ENCODE measurements around the gene GNAS. TPM values are rescaled to one million over a fixed set of nuclear protein-coding genes. Genes with fewer than 3 reads are reported as not detected.

The GNAS gene
- 366 and 374 TPM in 2 replicates for total RNA-seq

DNA sequence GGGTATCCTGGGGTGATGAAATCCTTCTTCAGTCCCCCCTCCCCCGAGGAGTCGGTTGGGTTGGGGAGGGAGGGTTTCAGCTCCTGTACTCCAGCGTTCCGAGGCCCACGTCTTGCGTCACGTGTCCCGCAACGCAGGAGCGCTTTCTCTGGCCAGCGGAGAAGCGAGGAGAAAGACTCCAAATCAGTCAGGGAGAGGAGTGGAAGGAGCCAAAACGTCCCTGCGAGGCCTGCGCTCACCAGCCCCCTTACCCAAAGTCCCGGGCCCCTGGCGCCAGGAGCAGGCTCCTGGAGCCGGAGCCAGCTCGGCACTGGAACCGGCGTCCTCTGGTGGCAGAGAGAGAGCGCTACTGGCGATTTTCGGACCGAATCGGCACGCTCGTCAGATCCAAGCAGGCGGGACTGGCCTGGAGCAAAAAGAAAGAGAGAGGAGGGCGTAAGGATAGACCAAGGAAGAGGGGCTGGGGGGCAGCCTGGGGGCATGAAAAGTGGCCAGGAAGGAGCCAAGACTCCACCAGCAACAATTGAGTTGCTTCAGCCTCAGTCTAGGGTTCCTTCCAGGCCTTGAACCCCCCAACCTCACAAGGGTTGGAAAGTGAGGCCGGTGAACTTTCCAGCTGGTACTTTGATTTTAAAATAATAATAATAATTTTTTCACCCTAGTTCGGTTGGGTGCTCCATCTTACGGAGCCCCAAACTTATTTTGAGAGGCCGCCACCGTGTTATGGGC lies at the start of gene GNAS:
Gene GNAS, plus strand, starts transcription at position 174 of the 729 bp plus-strand sequence.
- peak; percentile 98 for DNase-seq (ENCODE audit: insufficient read length, low spot score, missing footprints)
- Histone ChIP-seq H3K79me2 (ENCODE audit: insufficient read depth, low read length) (peaks cover 19% of the 10 kb centered on the region), H3K9me3 (ENCODE audit: low read depth, low read length) (no peaks in the 10 kb centered on the region), H2AFZ (ENCODE audit: low read length) (peak within 1 kb of the TSS; percentile 89), H3K27me3 (ENCODE audit: insufficient read depth, low read length) (peaks cover 48% of the 10 kb centered on the region), H3K27ac (ENCODE audit: low read depth, low read length) (no peak within 1 kb of the TSS), H3K4me1 (ENCODE audit: insufficient read depth, low read length) (peaks cover 17% of the 10 kb centered on the region), H3K36me3 (ENCODE audit: insufficient read depth, low read length) (no peaks in the 10 kb centered on the region), H4K20me1 (ENCODE audit: insufficient read depth, low read length) (no peaks in the 10 kb centered on the region), H3K4me3 (ENCODE audit: insufficient read depth, low read length) (peak within 1 kb of the TSS; percentile 81), H3K4me2 (ENCODE audit: insufficient read depth, low read length) (peak within 1 kb of the TSS; percentile 92)
- TF ChIP-seq, protein P1, sequence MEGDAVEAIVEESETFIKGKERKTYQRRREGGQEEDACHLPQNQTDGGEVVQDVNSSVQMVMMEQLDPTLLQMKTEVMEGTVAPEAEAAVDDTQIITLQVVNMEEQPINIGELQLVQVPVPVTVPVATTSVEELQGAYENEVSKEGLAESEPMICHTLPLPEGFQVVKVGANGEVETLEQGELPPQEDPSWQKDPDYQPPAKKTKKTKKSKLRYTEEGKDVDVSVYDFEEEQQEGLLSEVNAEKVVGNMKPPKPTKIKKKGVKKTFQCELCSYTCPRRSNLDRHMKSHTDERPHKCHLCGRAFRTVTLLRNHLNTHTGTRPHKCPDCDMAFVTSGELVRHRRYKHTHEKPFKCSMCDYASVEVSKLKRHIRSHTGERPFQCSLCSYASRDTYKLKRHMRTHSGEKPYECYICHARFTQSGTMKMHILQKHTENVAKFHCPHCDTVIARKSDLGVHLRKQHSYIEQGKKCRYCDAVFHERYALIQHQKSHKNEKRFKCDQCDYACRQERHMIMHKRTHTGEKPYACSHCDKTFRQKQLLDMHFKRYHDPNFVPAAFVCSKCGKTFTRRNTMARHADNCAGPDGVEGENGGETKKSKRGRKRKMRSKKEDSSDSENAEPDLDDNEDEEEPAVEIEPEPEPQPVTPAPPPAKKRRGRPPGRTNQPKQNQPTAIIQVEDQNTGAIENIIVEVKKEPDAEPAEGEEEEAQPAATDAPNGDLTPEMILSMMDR (IDR thresholded peaks at IDR 0.05; ENCODE audit: extremely low read depth, low read depth, low read length) = peak; percentile 67

DNA sequence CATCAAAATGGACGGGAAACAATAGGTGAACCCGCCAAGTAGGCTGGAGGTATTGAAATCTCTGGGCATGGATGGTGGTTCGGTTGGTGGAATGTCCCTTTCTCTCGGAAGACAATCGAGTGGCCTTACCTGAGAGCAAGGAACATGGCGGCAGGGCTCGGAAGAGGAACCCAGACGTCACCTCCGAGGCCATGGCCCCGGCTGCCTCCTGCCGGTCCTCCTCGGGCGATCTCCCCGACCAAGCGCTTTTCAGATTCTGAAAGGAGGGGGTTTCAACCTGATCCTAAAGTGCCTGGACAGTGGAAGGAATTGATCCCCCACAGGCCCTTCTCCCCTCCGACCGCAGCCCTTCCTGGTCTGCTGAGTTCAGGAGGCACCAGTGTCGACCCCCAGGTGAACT lies 49.0 kb upstream of the GNAS start:
- peaks cover 8% of the 10 kb centered on the region for H3K4me1 ChIP-seq (ENCODE audit: insufficient read depth, low read length)
- H3K4me3 ChIP-seq (ENCODE audit: insufficient read depth, low read length) = no peak overlapping the region
- no peaks in the 10 kb centered on the region for H3K79me2 ChIP-seq (ENCODE audit: insufficient read depth, low read length)
- no peaks in the 10 kb centered on the region for H3K9me3 ChIP-seq (ENCODE audit: low read depth, low read length)
- DNase-seq (ENCODE audit: insufficient read length, low spot score, missing footprints) = peak; percentile 62
- peaks cover 29% of the 10 kb centered on the region for H3K27me3 ChIP-seq (ENCODE audit: insufficient read depth, low read length)
- no peak overlapping the region for H3K4me2 ChIP-seq (ENCODE audit: insufficient read depth, low read length)
- TF ChIP-seq, protein P1 (IDR thresholded peaks at IDR 0.05; ENCODE audit: extremely low read depth, low read depth, low read length) = no peak
- no peaks in the 10 kb centered on the region for H4K20me1 ChIP-seq (ENCODE audit: insufficient read depth, low read length)
- H3K27ac ChIP-seq (ENCODE audit: low read depth, low read length) = no peak overlapping the region
- no peaks in the 10 kb centered on the region for H3K36me3 ChIP-seq (ENCODE audit: insufficient read depth, low read length)
- H2AFZ ChIP-seq (ENCODE audit: low read length) = no peak overlapping the region

DNA sequence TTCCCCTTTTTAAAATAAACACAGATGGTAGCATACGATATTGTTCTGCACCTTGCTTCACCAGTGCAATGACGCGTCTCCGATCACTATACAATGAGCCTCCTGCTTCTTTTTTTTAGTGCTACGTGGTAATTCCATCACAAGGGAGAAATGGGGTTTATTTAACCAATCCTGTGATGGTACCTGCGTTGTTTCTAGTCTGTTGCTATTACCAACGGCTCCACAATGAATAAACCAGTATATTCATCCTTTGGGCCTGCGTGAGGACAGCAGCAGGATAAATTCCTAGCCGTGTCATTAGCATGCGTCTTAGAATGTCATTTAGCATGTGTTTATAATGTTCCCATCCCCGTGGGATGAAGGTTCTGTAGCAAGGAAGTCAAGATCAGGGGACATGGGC lies 44.7 kb upstream of the GNAS start:
- Histone ChIP-seq H3K9me3 (ENCODE audit: low read depth, low read length) (no peaks in the 10 kb centered on the region), H3K4me2 (ENCODE audit: insufficient read depth, low read length) (no peak overlapping the region), H3K27me3 (ENCODE audit: insufficient read depth, low read length) (peaks cover 36% of the 10 kb centered on the region), H3K36me3 (ENCODE audit: insufficient read depth, low read length) (no peaks in the 10 kb centered on the region), H4K20me1 (ENCODE audit: insufficient read depth, low read length) (no peaks in the 10 kb centered on the region), H3K4me1 (ENCODE audit: insufficient read depth, low read length) (peaks cover 10% of the 10 kb centered on the region), H3K79me2 (ENCODE audit: insufficient read depth, low read length) (no peaks in the 10 kb centered on the region), H3K27ac (ENCODE audit: low read depth, low read length) (no peak overlapping the region), H2AFZ (ENCODE audit: low read length) (no peak overlapping the region), H3K4me3 (ENCODE audit: insufficient read depth, low read length) (no peak overlapping the region)
- TF ChIP-seq, protein P1 (IDR thresholded peaks at IDR 0.05; ENCODE audit: extremely low read depth, low read depth, low read length) = no peak
- no peak for DNase-seq (ENCODE audit: insufficient read length, low spot score, missing footprints)

DNA sequence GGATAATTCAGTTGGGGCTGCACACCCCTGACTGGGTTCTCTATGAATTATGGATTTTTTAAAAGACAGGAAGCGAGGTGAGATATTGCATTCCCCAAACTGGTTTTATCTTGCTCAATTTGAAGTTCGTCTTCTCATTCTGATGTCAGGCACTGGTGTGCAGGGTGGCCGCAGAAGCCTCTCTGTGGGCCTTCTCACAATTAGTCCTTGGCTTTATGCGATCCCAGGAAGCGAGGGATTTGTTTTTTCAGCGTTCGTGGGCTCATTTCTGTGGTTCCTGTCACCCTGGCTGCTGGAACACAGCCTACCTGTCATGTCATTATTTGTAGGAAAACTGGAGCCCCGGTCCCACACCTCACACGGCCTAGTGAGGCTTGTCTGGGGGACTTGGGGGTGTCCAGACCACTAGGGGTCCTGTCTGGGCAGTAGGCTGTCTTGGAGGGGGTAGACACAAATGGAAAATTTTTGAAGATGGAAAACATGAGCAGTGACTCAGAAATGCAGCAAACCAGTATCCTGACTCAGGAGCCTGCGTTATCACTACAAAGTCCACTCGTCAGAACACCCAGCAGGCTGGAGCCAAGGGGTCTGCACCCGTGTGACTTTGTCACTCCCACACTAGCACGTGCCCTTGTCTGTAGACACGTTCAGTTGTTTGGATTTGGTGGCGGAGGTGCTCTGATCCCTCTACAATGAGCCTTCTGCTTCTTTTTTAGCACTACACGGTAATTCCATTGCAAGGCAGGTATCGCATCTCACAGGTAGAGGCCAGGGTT lies 44.1 kb upstream of the GNAS start:
- no peaks in the 10 kb centered on the region for H3K36me3 ChIP-seq (ENCODE audit: insufficient read depth, low read length)
- H3K4me3 ChIP-seq (ENCODE audit: insufficient read depth, low read length) = no peak overlapping the region
- H3K79me2 ChIP-seq (ENCODE audit: insufficient read depth, low read length) = no peaks in the 10 kb centered on the region
- H4K20me1 ChIP-seq (ENCODE audit: insufficient read depth, low read length) = no peaks in the 10 kb centered on the region
- TF ChIP-seq, protein P1 (IDR thresholded peaks at IDR 0.05; ENCODE audit: extremely low read depth, low read depth, low read length) = peak; percentile 8
- no peak overlapping the region for H3K27ac ChIP-seq (ENCODE audit: low read depth, low read length)
- peaks cover 31% of the 10 kb centered on the region for H3K27me3 ChIP-seq (ENCODE audit: insufficient read depth, low read length)
- peak; percentile 79 for DNase-seq (ENCODE audit: insufficient read length, low spot score, missing footprints)
- H2AFZ ChIP-seq (ENCODE audit: low read length) = no peak overlapping the region
- H3K4me2 ChIP-seq (ENCODE audit: insufficient read depth, low read length) = no peak overlapping the region
- H3K9me3 ChIP-seq (ENCODE audit: low read depth, low read length) = no peaks in the 10 kb centered on the region
- peaks cover 10% of the 10 kb centered on the region for H3K4me1 ChIP-seq (ENCODE audit: insufficient read depth, low read length)

Data from osteoblast (primary cell).